Right cardiac atrium (tissue), 5 donors: ENCODE data around the gene QSOX2. TPM values are rescaled to one million over a fixed set of nuclear protein-coding genes. Genes with fewer than 3 reads are reported as not detected.

Source experiments
- ATAC-seq, 2 donors: fragments of 200-7000 bp; cut with Tn5 transposase; one replicate each; pipeline versions ENCODE4 v1.8.0 to v1.9.1; 2020; ENCODE audit warnings: moderate library complexity in 2 of 2, mild to moderate bottlenecking in 1 of 2
- DNase-seq, 3 donors: peaks; one replicate each; pipeline ENCODE4 v3.0.0-alpha.2; 2020
- H3K27ac ChIP-seq: one replicate; pipeline ENCODE4 v1.5.1; 2013; ENCODE audit warnings: mild to moderate bottlenecking, low read length, control low read depth, moderate library complexity
- H3K27me3 ChIP-seq: one replicate; pipeline ENCODE4 v1.6.1; 2013; ENCODE audit not compliant: control insufficient read depth, insufficient read depth
- H3K4me1 ChIP-seq: one replicate; pipeline ENCODE4 v1.6.1; 2013; ENCODE audit warnings: low read length; ENCODE audit not compliant: control insufficient read depth, insufficient read depth
- H3K4me3 ChIP-seq: one replicate; pipeline ENCODE4 v1.5.1; 2013; ENCODE audit warnings: low read length, control low read depth
- H3K9me3 ChIP-seq: one replicate; pipeline ENCODE4 v1.6.1; 2013; ENCODE audit warnings: low read length; ENCODE audit not compliant: control insufficient read depth
- WGBS: extraction: QIAGEN DNeasy Blood & Tissue Kit; methylation state at CpG from one replicate; pipeline ENCODE4 v1.1.7; 2013; 5-methylcytosine and 5-hydroxymethylcytosine counted together
- intact Hi-C, 4 donors: fragments of 100-400 bp; cut with DNase I; formaldehyde crosslinking; loops; one replicate each; pipeline versions ENCODE4 v1.11.0 to v1.14.0; 2022 to 2023
- polyA plus RNA-seq: library from polyadenylated mRNA; stranded (reverse); fragments of 200-250 nt; gene quantifications from one replicate; pipeline ENCODE4 v1.2.3, GENCODE V29; 2013
- total RNA-seq, 4 donors: library from RNA; stranded (reverse); fragmentation: NEBNext Ultra II Directional; extraction: Animal tissue kit (Norgen Biotek cat#: 25700); gene quantifications; one replicate each; pipeline ENCODE4 v1.2.1, GENCODE V29; 2021
- donor health status: healthy with polysubstance abuse.
- donor health status: DM: no; HTN: yes; CAD: no.
- donor health status: DM: no; HTN: no; CAD: no.
- donor health status: DM: no; HTN: yes; CAD: no; lungs with severe emphysema.
- donor health status: DM: yes; HTN: yes; CAD: no.

The QSOX2 gene
- total and polyA plus RNA-seq, 5 donors = 4.5 to 9.0 (median 6.8) TPM

GRCh38 chr9:136264031-136264430 lies 18.4 kb upstream of the QSOX2 start:
- H3K27ac ChIP-seq = no peak overlapping the region
- peaks cover 3% of the 10 kb centered on the region for H3K4me1 ChIP-seq
- ATAC-seq = no peak
- H3K27me3 ChIP-seq = no peaks in the 10 kb centered on the region
- WGBS = 76% methylated on average over 19 of the region's 19 CpGs
- peak in 2 of 3 donors; percentile 28 to 42 for DNase-seq
- H3K4me3 ChIP-seq = no peak overlapping the region
- intact Hi-C loops = no loop called here
- no peaks in the 10 kb centered on the region for H3K9me3 ChIP-seq

GRCh38 chr9:136262671-136263178 lies 17.1 kb upstream of the QSOX2 start:
- ATAC-seq (no peak), DNase-seq (peak in 2 of 3 donors; percentile 9 to 38)
- Histone ChIP-seq H3K9me3 (no peaks in the 10 kb centered on the region), H3K4me3 (no peak overlapping the region), H3K27me3 (no peaks in the 10 kb centered on the region), H3K27ac (no peak overlapping the region), H3K4me1 (peaks cover 3% of the 10 kb centered on the region)
- intact Hi-C loops = no loop called here
- 88% methylated on average over 6 of the region's 6 CpGs for WGBS

- DNase-seq = peak in 1 of 3 donors; percentile 38
- WGBS = 80% methylated on average over 28 of the region's 28 CpGs
- Histone ChIP-seq H3K4me3 (no peak overlapping the region), H3K27me3 (no peaks in the 10 kb centered on the region), H3K9me3 (no peaks in the 10 kb centered on the region), H3K27ac (no peak overlapping the region), H3K4me1 (no peaks in the 10 kb centered on the region)
- intact Hi-C loops = no loop called here
- no peak for ATAC-seq
Observed at GRCh38 chr9:136261686-136262430, 16.2 kb upstream of the QSOX2 start.

- DNase-seq = peak in 1 of 3 donors; percentile 35
- no peaks in the 10 kb centered on the region for H3K27me3 ChIP-seq
- no peaks in the 10 kb centered on the region for H3K9me3 ChIP-seq
- intact Hi-C loops = no loop called here
- 78% methylated on average over 20 of the region's 20 CpGs for WGBS
- no peak overlapping the region for H3K4me3 ChIP-seq
- no peak for ATAC-seq
- no peak overlapping the region for H3K27ac ChIP-seq
- no peaks in the 10 kb centered on the region for H3K4me1 ChIP-seq
Observed at GRCh38 chr9:136260936-136261472, 15.4 kb upstream of the QSOX2 start.

GRCh38 chr9:136260521-136260920 lies 14.9 kb upstream of the QSOX2 start:
- no peaks in the 10 kb centered on the region for H3K9me3 ChIP-seq
- H3K4me1 ChIP-seq = no peaks in the 10 kb centered on the region
- intact Hi-C loops = no loop called here
- H3K27ac ChIP-seq = no peak overlapping the region
- no peaks in the 10 kb centered on the region for H3K27me3 ChIP-seq
- ATAC-seq = no peak
- H3K4me3 ChIP-seq = no peak overlapping the region
- WGBS = 93% methylated on average over 10 of the region's 10 CpGs
- DNase-seq = peak in 1 of 3 donors; percentile 32

- Histone ChIP-seq H3K4me3 (no peak overlapping the region), H3K4me1 (no peaks in the 10 kb centered on the region), H3K9me3 (no peaks in the 10 kb centered on the region), H3K27me3 (no peaks in the 10 kb centered on the region), H3K27ac (no peak overlapping the region)
- 89% methylated on average over 17 of the region's 17 CpGs for WGBS
- DNase-seq = peak in 1 of 3 donors; percentile 50
- intact Hi-C loops = no loop called here
- no peak for ATAC-seq
Observed at GRCh38 chr9:136259836-136260235, 14.2 kb upstream of the QSOX2 start.

- intact Hi-C loops = no loop called here
- H3K27me3 ChIP-seq = no peaks in the 10 kb centered on the region
- no peaks in the 10 kb centered on the region for H3K9me3 ChIP-seq
- no peaks in the 10 kb centered on the region for H3K4me1 ChIP-seq
- H3K27ac ChIP-seq = no peak overlapping the region
- no peak for ATAC-seq
- H3K4me3 ChIP-seq = no peak overlapping the region
- WGBS = 63% methylated on average over 4 of the region's 4 CpGs
- DNase-seq = no peak
Observed at GRCh38 chr9:136259517-136259813, 13.9 kb upstream of the QSOX2 start.

- Histone ChIP-seq H3K27ac (no peak overlapping the region), H3K4me3 (no peak overlapping the region), H3K4me1 (no peaks in the 10 kb centered on the region), H3K9me3 (no peaks in the 10 kb centered on the region), H3K27me3 (no peaks in the 10 kb centered on the region)
- DNase-seq (peak in 1 of 3 donors; percentile 36), ATAC-seq (no peak)
- intact Hi-C loops = no loop called here
- WGBS = 81% methylated on average over 22 of the region's 22 CpGs
Observed at GRCh38 chr9:136258786-136259516, 13.3 kb upstream of the QSOX2 start.

- no peak overlapping the region for H3K27ac ChIP-seq
- ATAC-seq (no peak), DNase-seq (no peak)
- H3K4me1 ChIP-seq = no peaks in the 10 kb centered on the region
- no peaks in the 10 kb centered on the region for H3K27me3 ChIP-seq
- H3K4me3 ChIP-seq = no peak overlapping the region
- no peaks in the 10 kb centered on the region for H3K9me3 ChIP-seq
- intact Hi-C loops = no loop called here
- WGBS = 82% methylated on average over 13 of the region's 13 CpGs
Observed at GRCh38 chr9:136258299-136258625, 12.7 kb upstream of the QSOX2 start.

- no peaks in the 10 kb centered on the region for H3K27me3 ChIP-seq
- H3K4me1 ChIP-seq = no peaks in the 10 kb centered on the region
- intact Hi-C loops = no loop called here
- no peaks in the 10 kb centered on the region for H3K9me3 ChIP-seq
- WGBS = 83% methylated on average over 39 of the region's 39 CpGs
- H3K4me3 ChIP-seq = no peak overlapping the region
- no peak overlapping the region for H3K27ac ChIP-seq
- ATAC-seq (no peak), DNase-seq (peak in 1 of 3 donors; percentile 62)
Observed at GRCh38 chr9:136257381-136258298, 12.0 kb upstream of the QSOX2 start.
